ENCODE results near the gene SCEL.
A peak's percentile ranks its signal among the peaks of the same experiment; 100 is the strongest.
"Not testable (repeated sequence)": the region's sequence is repeated elsewhere in the genome, so short reads cannot be mapped to it uniquely, and the experiment has no call there.

The SCEL gene, protein sequence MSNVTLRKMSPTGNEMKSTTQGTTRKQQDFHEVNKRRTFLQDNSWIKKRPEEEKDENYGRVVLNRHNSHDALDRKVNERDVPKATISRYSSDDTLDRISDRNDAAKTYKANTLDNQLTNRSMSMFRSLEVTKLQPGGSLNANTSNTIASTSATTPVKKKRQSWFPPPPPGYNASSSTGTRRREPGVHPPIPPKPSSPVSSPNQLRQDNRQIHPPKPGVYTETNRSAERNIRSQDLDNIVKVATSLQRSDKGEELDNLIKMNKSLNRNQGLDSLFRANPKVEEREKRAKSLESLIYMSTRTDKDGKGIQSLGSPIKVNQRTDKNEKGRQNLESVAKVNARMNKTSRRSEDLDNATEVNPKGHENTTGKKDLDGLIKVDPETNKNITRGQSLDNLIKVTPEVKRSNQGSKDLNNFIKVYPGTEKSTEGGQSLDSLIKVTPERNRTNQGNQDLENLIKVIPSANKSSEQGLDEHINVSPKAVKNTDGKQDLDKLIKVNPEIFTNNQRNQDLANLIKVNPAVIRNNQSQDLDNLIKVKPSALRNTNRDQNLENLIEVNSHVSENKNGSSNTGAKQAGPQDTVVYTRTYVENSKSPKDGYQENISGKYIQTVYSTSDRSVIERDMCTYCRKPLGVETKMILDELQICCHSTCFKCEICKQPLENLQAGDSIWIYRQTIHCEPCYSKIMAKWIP

GRCh38 chr13:77535448-77535847, at the start of gene SCEL:
Gene SCEL (plus strand): TSS chr13:77535706. CDS start chr13:77555876, 20,170 bp downstream.
- DNase-seq, result no peak

- DNase-seq, result no peak
These were observed 45.8 kb upstream of the SCEL start for GRCh38 chr13:77489566-77490337.

DNA sequence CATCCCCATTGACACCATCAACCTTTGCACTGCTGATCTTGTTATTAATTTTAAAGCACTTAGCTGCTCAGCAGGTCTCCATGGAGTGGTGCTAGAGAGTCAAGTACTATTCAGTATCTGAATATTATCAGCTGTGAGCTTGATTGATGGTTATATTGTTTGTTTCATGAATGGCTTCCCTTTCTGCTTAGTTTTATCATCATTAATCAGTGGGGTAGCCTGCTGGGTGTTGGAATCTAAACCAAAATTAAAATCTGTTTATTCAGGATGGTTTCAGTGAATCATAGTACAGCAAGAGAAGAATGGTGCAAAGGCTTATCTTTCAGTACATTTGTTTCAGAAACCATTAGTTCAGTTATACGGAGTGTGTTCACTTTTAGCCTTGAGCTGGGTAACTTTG, 42.5 kb upstream of the SCEL start:
- DNase-seq, result peak; percentile 36 to 73

GRCh38 chr13:77494226-77494625, 41.3 kb upstream of the SCEL start:
- no peak for DNase-seq

- no peak for DNase-seq
These were observed 38.2 kb upstream of the SCEL start for GRCh38 chr13:77497350-77497749.

DNA sequence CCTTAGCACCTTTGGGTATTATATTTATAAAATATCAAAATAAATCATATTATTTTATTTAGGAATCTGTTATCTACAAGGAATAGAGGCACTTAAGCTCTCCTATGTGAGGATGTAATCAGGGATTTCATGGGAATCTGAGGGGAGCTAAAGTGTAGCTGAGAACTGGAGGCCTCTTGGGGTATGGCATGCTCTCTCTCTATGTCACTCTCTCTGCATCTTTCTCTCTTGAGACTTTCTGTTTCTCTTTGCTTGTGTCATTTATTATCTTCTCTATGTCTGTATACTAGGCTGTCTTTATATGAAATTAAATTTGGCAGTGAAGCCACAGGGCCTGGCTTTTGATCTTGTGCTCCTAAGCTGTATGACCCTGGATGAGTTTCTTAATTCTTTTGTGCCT, 37.7 kb upstream of the SCEL start:
- DNase-seq, result no peak

DNA sequence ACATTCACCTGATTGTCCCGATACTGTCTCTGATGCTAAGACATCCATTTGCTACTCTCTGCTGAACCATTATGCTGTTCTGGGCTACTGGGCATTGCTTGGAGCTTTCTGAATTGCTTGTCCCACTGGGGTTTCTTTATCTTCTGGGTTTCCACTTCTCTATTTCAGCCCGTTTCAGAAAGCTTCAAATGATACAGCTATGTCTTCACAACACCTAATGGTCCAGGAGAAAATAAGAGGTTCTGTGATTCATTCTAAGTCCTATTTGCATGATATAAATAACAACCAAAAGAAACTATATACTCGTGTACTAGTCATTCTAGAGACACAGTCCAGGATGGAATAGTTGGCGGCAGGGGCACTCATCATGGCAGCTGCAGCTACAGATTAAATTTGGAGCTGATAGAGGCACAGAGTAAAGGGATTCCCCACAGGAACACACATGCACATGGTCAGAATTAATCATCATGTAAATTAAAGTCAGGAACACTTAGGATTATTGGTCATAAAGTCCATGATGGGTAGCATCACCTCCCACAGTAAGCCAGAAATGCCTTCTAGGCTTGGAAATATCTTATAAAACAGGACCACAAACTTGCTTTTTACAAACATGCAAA, 33.3 kb upstream of the SCEL start:
- no peak for DNase-seq

- no peak for DNase-seq
These were observed 32.1 kb upstream of the SCEL start for GRCh38 chr13:77503398-77503797.

DNA sequence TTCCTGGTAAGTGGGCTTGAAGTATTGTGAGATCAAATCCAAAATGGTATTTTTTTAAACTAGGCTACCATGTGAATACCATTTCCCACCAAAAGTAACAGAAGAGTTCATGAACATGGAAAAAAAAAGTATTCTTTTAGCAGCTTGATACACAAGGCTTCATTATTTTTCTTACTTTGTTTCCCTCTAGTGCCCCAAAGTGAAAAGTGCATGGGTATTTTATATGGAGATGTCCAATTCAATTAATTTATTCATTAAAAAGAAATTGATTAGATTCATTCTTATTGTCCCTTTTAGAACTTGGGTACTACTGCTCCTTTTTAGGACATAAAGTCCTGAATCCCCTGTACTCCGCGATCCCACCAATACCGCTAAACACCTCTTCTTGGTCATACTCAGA, 28.6 kb upstream of the SCEL start:
- DNase-seq, result no peak

- no peak for DNase-seq
These were observed 27.4 kb upstream of the SCEL start for GRCh38 chr13:77507931-77508776.

DNA sequence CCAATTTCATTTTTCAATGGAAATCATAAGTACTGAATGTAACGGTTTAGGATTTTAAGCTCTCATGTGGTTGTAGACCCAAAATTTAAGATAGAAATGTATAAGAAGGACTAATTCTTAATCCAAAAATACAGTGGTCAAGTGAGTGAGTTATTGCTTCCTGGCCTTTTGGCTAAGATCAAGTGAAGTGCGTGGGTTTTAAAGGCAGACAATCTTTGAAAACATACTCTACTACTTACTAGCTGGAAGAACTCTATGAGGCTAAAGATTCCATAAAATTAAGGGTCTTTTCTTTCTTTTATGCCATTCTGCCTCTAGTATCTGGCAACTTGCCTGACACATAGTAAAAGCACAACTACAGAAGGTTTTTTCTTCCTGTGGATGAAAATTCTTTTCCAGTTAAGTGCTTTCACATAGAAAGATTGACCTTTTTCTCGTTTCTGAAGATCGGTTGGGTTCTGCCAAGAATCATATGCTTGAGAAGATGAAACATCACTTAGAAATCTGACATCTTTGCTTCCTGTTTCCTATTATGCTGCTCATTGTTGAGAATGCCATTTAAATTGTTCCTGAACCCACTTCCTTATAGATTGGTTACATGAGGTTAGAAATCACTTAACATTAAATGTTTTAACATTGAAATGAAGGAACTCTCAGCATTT, 26.4 kb upstream of the SCEL start:
- no peak for DNase-seq

DNA sequence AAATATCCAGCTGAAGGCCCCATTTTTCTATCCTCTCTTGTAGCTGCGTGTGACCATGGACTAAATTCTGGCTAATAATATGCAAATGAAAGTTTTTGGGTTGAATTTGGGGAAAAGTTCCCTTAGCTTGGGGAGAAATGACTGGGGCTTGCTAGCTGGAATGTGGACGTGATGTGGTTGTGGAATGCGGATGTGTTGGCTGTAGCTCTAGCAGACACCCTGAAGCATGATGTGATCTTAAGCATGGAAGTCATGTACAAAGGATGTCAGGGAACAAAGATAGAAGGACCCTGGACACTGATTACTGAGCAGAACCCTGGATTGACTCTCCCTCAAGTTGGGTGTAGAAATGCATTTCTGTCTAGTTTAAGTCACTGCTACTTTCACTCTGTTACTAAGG, 25.4 kb upstream of the SCEL start:
- no peak for DNase-seq

- peak; percentile 14 to 58 for DNase-seq
These were observed 24.0 kb upstream of the SCEL start for GRCh38 chr13:77511552-77511951.

GRCh38 chr13:77513719-77514335, 21.7 kb upstream of the SCEL start:
- DNase-seq, result no peak

- DNase-seq, result no peak
These were observed 21.2 kb upstream of the SCEL start for GRCh38 chr13:77514336-77514726.

- DNase-seq, result no peak
These were observed 19.7 kb upstream of the SCEL start for GRCh38 chr13:77515785-77516184.

DNA sequence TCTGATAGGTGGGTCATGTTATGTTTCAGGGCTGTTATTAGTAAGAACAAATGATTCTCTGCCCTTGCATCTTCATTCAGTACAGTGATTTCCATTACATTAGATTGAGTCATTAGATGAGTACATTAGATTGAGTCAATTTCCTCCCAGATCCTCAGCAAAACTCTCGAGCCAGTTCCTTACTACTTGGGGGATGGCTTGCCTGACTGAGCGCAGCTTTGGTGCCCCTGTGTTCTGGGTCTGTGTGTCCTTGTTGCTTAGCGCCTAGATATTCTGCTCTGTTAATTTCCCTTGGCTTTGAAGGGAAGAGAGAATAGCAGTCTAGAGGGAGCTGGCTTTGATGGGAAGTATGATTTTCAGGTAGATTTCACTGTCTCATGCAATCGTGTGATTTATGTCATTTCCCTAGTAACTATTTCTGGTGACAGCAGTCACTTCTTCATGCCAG, 19.1 kb upstream of the SCEL start:
- DNase-seq, result no peak

DNA sequence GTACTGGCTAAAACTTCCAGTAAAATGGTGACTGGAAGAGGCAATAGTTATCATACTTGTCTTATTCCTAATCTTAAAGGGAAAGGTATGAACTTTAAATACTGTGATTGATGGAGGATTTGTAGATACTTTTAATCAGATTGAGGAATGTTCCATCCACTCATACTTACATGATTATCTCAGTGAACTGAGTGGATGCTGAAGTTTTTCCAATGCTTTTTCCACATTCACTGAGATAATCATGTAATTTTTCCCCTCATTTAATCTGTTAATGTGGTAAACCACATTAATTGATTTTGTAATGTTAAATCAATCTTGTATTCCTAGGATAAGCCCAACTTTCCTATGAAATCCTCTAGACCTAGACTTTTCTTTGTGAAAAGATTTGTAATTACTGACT, 17.2 kb upstream of the SCEL start:
- no peak for DNase-seq

GRCh38 chr13:77519396-77519795, 16.1 kb upstream of the SCEL start:
- not testable (repeated sequence) for DNase-seq

DNA sequence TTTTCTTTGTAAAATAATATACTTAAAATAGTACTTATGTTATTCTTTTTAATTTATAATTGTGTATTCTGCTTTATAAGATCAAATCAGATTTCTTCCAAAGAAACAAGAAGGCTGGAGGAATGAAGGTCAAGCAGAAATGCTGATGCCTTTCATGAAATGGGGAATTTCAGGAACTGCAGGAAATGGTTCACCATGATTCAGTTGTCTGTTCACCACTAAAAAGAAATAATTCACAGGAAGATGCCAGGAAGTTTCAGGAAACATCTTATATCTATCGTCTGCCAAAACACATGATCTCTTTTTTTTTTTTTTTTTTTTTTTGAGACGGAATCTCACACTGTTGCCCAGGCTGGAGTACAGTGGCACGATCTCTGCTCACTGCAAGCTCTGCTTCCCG, 15.7 kb upstream of the SCEL start:
- DNase-seq, result no peak

- DNase-seq, result no peak
These were observed 14.3 kb upstream of the SCEL start for GRCh38 chr13:77521194-77521593.
